OCI-LY3 (cell line): ENCODE measurements around the gene HBS1L.
"Not testable (repeated sequence)": the region's sequence is repeated elsewhere in the genome, so short reads cannot be mapped to it uniquely, and the experiment has no call there.

Experiments
- H2AFZ ChIP-seq: fragments of 200-600, 300-600 bp; shearing (Covaris generic); 2 replicates; pipeline ENCODE4 v1.6.0; 2014; ENCODE audit warnings: antibody characterized with exemption, low read depth, low read length
- H3K27ac ChIP-seq: fragments of 200-600, 300-600 bp; sonication (generic); 2 replicates; pipeline ENCODE4 v1.5.1; 2014; ENCODE audit warnings: mild to moderate bottlenecking, low read length, moderate library complexity, mixed read lengths
- H3K27me3 ChIP-seq: fragments of 200-600, 300-600 bp; sonication (generic); 2 replicates; pipeline ENCODE4 v1.6.1; 2014; ENCODE audit warnings: low read depth, low read length, mixed read lengths
- H3K36me3 ChIP-seq: fragments of 200-600, 300-600 bp; sonication (generic); replicated peaks from 2 replicates; pipeline ENCODE3; 2014; ENCODE audit warnings: low read depth, low read length, mixed read lengths
- H3K4me1 ChIP-seq: fragments of 300-600, 200-600 bp; sonication (generic); 2 replicates; pipeline ENCODE4 v1.6.1; 2014; ENCODE audit warnings: low read length, mixed read lengths
- H3K4me2 ChIP-seq: fragments of 200-600, 300-600 bp; sonication (generic); 2 replicates; pipeline ENCODE4 v1.6.1; 2014; ENCODE audit warnings: low read length, mixed read lengths
- H3K4me3 ChIP-seq: fragments of 300-600, 200-600 bp; sonication (generic); 2 replicates; pipeline ENCODE4 v1.5.1; 2014; ENCODE audit warnings: antibody characterized with exemption, mild to moderate bottlenecking, low read length, moderate library complexity
- H3K79me2 ChIP-seq: fragments of 300-600, 200-600 bp; shearing (Covaris generic); 2 replicates; pipeline ENCODE4 v1.6.1; 2014; ENCODE audit warnings: mild to moderate bottlenecking, low read length, mixed read lengths
- H3K9ac ChIP-seq: fragments of 300-600, 200-600 bp; shearing (Covaris generic); 2 replicates; pipeline ENCODE4 v1.6.0; 2014; ENCODE audit warnings: mild to moderate bottlenecking, low read length, moderate library complexity
- H3K9me3 ChIP-seq: fragments of 200-600, 300-600 bp; shearing (Covaris generic); 2 replicates; pipeline ENCODE4 v1.6.1; 2014; ENCODE audit warnings: low read length, mixed read lengths; ENCODE audit not compliant: insufficient read depth
- H4K20me1 ChIP-seq: fragments of 200-600, 300-600 bp; sonication (generic); 2 replicates; pipeline ENCODE4 v1.6.1; 2016; ENCODE audit warnings: low read length, mixed read lengths; ENCODE audit not compliant: insufficient read depth
- CTCF ChIP-seq: fragments of 200-600, 300-600 bp; sonication (generic); IDR thresholded peaks from 2 replicates; pipeline ENCODE4 v1.5.1; 2014; ENCODE audit warnings: antibody characterized with exemption, low read length, low read depth
- EZH2phosphoT487 ChIP-seq: fragments of 200-600 bp; shearing (Covaris generic); IDR thresholded peaks from 2 replicates; pipeline ENCODE4 v1.6.1; 2018; ENCODE audit warnings: antibody characterized with exemption, mixed run types, low read depth

Gene HBS1L

DNA sequence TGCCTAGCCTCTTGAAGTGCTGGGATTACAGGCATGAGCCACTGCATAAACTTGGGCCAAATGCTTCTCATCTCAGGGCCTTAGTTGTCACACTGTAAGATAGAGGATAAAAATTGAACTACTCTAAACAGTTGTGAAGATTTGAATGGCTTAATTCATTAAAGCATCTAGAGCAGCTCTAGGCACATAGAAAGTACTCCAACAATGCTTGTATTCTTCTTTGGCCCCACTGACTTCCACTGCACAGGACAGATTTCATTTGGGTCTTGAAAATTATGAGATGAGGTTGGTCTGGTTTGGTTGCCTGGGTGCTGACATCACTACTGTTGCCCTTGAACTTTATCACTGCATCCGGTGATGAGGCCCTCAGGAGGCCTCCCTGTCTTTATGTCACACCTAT is 10.0 kb upstream of the HBS1L start:
- H3K9me3 ChIP-seq: no peaks in the 10 kb centered on the region
- TF ChIP-seq CTCF (no peak), EZH2phosphoT487 (no peak)
- H3K4me2 ChIP-seq: no peak overlapping the region
- no peaks in the 10 kb centered on the region for H3K27me3 ChIP-seq
- H3K27ac ChIP-seq: no peak overlapping the region
- H3K9ac ChIP-seq: no peak overlapping the region
- no peaks in the 10 kb centered on the region for H4K20me1 ChIP-seq
- H3K79me2 ChIP-seq: no peaks in the 10 kb centered on the region
- H3K4me3 ChIP-seq: no peak overlapping the region
- H3K36me3 ChIP-seq: peaks cover 7% of the 10 kb centered on the region
- no peak overlapping the region for H2AFZ ChIP-seq
- H3K4me1 ChIP-seq: peaks cover 13% of the 10 kb centered on the region

DNA sequence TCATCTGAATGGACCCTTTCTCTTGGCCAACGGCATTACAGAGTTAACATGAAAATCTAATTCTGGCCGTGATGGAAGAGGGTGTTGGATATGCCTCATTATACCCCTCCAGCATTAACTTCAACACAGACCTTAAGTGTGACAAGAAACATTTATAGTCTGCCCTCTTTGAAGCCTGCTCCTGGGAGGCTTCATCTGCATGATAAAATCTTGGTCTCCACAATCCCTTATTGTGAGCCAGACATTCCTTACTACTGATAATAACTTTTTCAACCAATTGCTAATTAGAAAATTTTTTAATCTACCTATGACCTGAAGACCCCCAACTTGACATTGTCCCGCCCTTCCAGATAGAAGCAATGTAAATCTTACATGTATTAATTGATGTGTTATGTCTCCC is 9.3 kb upstream of the HBS1L start:
- peaks cover 13% of the 10 kb centered on the region for H3K4me1 ChIP-seq
- H3K4me2 ChIP-seq: no peak overlapping the region
- peaks cover 7% of the 10 kb centered on the region for H3K36me3 ChIP-seq
- H3K9ac ChIP-seq: no peak overlapping the region
- no peaks in the 10 kb centered on the region for H3K79me2 ChIP-seq
- no peak for TF ChIP-seq EZH2phosphoT487
- TF ChIP-seq CTCF: no peak
- no peaks in the 10 kb centered on the region for H4K20me1 ChIP-seq
- no peaks in the 10 kb centered on the region for H3K9me3 ChIP-seq
- H2AFZ ChIP-seq: no peak overlapping the region
- no peak overlapping the region for H3K4me3 ChIP-seq
- no peaks in the 10 kb centered on the region for H3K27me3 ChIP-seq
- H3K27ac ChIP-seq: no peak overlapping the region

DNA sequence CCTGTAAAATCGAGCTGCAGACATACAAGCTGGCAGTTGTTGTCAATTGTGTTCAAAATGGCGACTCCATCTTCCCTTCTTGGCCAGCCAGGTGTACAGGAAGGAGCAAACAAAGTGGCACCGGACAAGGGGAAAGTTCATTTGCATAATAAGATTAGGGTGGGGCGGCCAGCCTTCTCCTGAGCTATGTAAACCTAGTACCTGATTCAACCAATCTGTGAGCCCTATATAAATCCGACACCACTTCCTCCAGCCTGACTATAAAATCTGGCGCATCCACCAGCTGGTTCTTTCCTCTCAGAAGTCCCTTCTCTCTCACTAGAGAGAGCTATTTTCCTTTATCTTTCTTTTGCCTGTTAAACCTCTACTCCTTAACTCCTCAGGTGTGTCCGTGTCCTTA is 8.1 kb upstream of the HBS1L start:
- no peaks in the 10 kb centered on the region for H3K9me3 ChIP-seq
- H3K4me3 ChIP-seq: no peak overlapping the region
- peaks cover 13% of the 10 kb centered on the region for H3K4me1 ChIP-seq
- no peak overlapping the region for H3K9ac ChIP-seq
- H3K79me2 ChIP-seq: no peaks in the 10 kb centered on the region
- no peaks in the 10 kb centered on the region for H3K27me3 ChIP-seq
- H3K4me2 ChIP-seq: no peak overlapping the region
- no peak overlapping the region for H2AFZ ChIP-seq
- no peaks in the 10 kb centered on the region for H4K20me1 ChIP-seq
- H3K27ac ChIP-seq: no peak overlapping the region
- H3K36me3 ChIP-seq: peaks cover 7% of the 10 kb centered on the region
- TF ChIP-seq EZH2phosphoT487 (no peak), CTCF (no peak)

DNA sequence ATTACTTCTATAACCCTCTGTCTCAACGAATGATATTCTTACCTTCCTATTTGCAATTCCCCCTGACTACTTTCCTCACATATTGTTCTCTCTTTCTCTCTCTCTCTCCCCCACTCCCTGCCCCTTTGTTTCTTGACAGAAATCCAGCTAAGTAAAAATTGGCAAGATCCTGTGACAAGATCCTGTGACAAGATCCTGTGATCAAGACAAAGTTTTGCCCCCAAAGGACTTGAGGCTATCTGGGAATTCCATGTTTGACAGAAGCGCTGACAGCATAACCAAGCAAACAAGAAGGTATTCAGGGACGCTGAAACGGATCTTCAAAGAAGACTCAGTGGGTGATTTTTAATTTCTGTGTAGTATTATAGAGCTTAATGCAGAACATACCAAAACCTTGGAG is 5.5 kb upstream of the HBS1L start:
- Histone ChIP-seq H3K4me3 (no peak overlapping the region), H4K20me1 (no peaks in the 10 kb centered on the region), H3K4me1 (peaks cover 6% of the 10 kb centered on the region), H3K4me2 (no peak overlapping the region), H3K79me2 (no peaks in the 10 kb centered on the region), H3K27me3 (no peaks in the 10 kb centered on the region), H3K9me3 (no peaks in the 10 kb centered on the region), H3K36me3 (no peaks in the 10 kb centered on the region), H3K9ac (no peak overlapping the region), H3K27ac (no peak overlapping the region), H2AFZ (no peak overlapping the region)
- TF ChIP-seq CTCF (no peak), EZH2phosphoT487 (no peak)

DNA sequence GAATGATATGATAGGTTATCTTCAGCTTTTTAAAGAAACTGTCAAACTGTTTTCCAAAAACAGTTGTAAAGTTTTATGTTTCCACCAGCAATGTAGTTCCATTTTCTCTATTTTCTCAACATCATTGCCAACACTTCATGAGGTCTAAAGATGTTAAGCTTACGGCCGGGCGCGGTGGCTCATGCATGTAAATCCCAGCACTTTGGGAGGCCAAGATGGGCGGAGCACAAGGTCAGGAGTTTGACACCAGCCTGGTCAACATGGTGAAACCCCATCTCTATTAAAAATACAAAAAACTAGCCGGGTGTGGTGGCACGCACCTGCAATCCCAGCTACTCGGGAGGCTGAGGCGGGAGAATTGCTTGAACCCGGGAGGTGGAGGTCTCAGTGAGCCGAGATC is 3.7 kb upstream of the HBS1L start:
- H3K4me1 ChIP-seq: peaks cover 11% of the 10 kb centered on the region
- not testable (repeated sequence) for H4K20me1 ChIP-seq, H3K27ac ChIP-seq, H3K9ac ChIP-seq, H3K27me3 ChIP-seq, H3K36me3 ChIP-seq, H3K4me3 ChIP-seq, H3K4me2 ChIP-seq, H2AFZ ChIP-seq, H3K9me3 ChIP-seq
- H3K79me2 ChIP-seq: peaks cover 14% of the 10 kb centered on the region
